A673 (cell line): ENCODE data around the gene HSPB2.

Experiments used
- EZH2 ChIP-seq: fragments of 200-600 bp; sonication (generic); IDR thresholded peaks from 2 replicates; pipeline ENCODE4 v1.6.1; 2017; ENCODE audit warnings: borderline replicate concordance, low read depth, mild to moderate bottlenecking, mixed read lengths, antibody characterized with exemption, low read length; ENCODE audit not compliant: poor library complexity, severe bottlenecking
- TF ChIP-seq, protein P1 (sequence below): fragments of 300-800, 200-600 bp; sonication (generic); conservative IDR thresholded peaks from 2 replicates; pipeline ENCODE4 v1.5.1; 2017; ENCODE audit warnings: low read depth, mild to moderate bottlenecking, antibody characterized with exemption, low read length, moderate library complexity, mixed read lengths

DNA sequence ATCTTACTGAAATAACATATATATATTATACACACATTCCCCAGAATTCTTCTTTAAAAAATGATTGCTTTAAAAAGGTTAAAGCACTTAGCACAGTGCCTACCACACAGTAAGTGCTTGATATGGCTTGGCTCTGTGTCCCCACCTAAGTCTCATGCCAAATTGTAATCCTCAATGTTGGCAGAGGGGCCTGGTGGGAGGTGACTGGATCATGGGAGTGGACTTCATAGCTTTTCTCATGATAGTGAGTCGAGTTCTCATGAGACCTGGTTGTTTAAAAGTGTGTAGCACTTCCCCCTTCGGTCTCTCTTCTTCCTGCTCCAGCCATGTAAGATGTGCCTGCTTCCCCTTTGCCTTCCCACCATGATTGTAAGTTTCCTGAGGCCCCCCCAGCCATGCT, 7.1 kb upstream of the HSPB2 start:
- TF ChIP-seq, protein P1, sequence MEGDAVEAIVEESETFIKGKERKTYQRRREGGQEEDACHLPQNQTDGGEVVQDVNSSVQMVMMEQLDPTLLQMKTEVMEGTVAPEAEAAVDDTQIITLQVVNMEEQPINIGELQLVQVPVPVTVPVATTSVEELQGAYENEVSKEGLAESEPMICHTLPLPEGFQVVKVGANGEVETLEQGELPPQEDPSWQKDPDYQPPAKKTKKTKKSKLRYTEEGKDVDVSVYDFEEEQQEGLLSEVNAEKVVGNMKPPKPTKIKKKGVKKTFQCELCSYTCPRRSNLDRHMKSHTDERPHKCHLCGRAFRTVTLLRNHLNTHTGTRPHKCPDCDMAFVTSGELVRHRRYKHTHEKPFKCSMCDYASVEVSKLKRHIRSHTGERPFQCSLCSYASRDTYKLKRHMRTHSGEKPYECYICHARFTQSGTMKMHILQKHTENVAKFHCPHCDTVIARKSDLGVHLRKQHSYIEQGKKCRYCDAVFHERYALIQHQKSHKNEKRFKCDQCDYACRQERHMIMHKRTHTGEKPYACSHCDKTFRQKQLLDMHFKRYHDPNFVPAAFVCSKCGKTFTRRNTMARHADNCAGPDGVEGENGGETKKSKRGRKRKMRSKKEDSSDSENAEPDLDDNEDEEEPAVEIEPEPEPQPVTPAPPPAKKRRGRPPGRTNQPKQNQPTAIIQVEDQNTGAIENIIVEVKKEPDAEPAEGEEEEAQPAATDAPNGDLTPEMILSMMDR = no peak
- TF ChIP-seq EZH2 = no peak
